ENCODE data around the gene MRNIP. TPM values are rescaled to one million over a fixed set of nuclear protein-coding genes. Genes with fewer than 3 reads are reported as not detected.

MRNIP gene
- total RNA-seq, 1 experiment from 2014 or later = 20.2 TPM

- no peak for DNase-seq
- H3K4me2 ChIP-seq (ENCODE audit: low read length) = no peak overlapping the region
- no peaks in the 10 kb centered on the region for H3F3A ChIP-seq (ENCODE audit: low read length, unreplicated experiment)
- no peaks in the 10 kb centered on the region for H3K27me3 ChIP-seq (ENCODE audit: low read length)
- H3K9ac ChIP-seq (ENCODE audit: low read length) = no peak overlapping the region
- H3K4me3 ChIP-seq (ENCODE audit: low read length) = no peak overlapping the region
- no peaks in the 10 kb centered on the region for H3K36me3 ChIP-seq (ENCODE audit: low read depth, low read length)
- H4K20me1 ChIP-seq (ENCODE audit: low read length) = no peaks in the 10 kb centered on the region; the same call in 1 of the 2 replicates
- no peaks in the 10 kb centered on the region for H3K9me3 ChIP-seq (ENCODE audit: low read length)
- H3K27ac ChIP-seq (ENCODE audit: low read length) = no peak overlapping the region
- peaks cover 15% of the 10 kb centered on the region for H3K4me1 ChIP-seq (ENCODE audit: insufficient read depth, low read length)
- POLR2A ChIA-PET (ENCODE audit: unreplicated experiment) = no interaction called here
- no peaks in the 10 kb centered on the region for H3K9me2 ChIP-seq (replicated peaks; ENCODE audit: low read length)
- TF ChIP-seq, protein P1, sequence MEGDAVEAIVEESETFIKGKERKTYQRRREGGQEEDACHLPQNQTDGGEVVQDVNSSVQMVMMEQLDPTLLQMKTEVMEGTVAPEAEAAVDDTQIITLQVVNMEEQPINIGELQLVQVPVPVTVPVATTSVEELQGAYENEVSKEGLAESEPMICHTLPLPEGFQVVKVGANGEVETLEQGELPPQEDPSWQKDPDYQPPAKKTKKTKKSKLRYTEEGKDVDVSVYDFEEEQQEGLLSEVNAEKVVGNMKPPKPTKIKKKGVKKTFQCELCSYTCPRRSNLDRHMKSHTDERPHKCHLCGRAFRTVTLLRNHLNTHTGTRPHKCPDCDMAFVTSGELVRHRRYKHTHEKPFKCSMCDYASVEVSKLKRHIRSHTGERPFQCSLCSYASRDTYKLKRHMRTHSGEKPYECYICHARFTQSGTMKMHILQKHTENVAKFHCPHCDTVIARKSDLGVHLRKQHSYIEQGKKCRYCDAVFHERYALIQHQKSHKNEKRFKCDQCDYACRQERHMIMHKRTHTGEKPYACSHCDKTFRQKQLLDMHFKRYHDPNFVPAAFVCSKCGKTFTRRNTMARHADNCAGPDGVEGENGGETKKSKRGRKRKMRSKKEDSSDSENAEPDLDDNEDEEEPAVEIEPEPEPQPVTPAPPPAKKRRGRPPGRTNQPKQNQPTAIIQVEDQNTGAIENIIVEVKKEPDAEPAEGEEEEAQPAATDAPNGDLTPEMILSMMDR (conservative IDR thresholded peaks at IDR 0.05; ENCODE audit: low read depth, low read length) = no peak
- no peak for TF ChIP-seq EZH2 (IDR thresholded peaks at IDR 0.05; ENCODE audit: low read length, unreplicated experiment)
- CTCF ChIA-PET = no interaction called here
- intact Hi-C loops (cut with micrococcal nuclease) = no loop called here
- BruUV-seq (replicated peaks) = no TSS peak
- no peak overlapping the region for H2AFZ ChIP-seq (ENCODE audit: low read length)
- H3K79me2 ChIP-seq (ENCODE audit: low read length) = peaks cover 9% of the 10 kb centered on the region
- ATAC-seq = no peak
These were observed 60.9 kb downstream of the MRNIP start for GRCh38 chr5:179797741-179798140.

- DNase-seq (no peak), ATAC-seq (no peak)
- Histone ChIP-seq H3K79me2 (ENCODE audit: low read length) (peaks cover 3% of the 10 kb centered on the region), H3K27ac (ENCODE audit: low read length) (no peak overlapping the region), H3F3A (ENCODE audit: low read length, unreplicated experiment) (no peaks in the 10 kb centered on the region), H4K20me1 (ENCODE audit: low read length) (no peaks in the 10 kb centered on the region), H3K27me3 (ENCODE audit: low read length) (no peaks in the 10 kb centered on the region), H3K4me1 (ENCODE audit: insufficient read depth, low read length) (peaks cover 8% of the 10 kb centered on the region; the same call in 1 of the 2 replicates), H3K4me2 (ENCODE audit: low read length) (peak overlapping the region; percentile 75), H2AFZ (ENCODE audit: low read length) (no peak overlapping the region), H3K9me2 (replicated peaks; ENCODE audit: low read length) (no peaks in the 10 kb centered on the region), H3K36me3 (ENCODE audit: low read depth, low read length) (no peaks in the 10 kb centered on the region), H3K9ac (ENCODE audit: low read length) (no peak overlapping the region), H3K4me3 (ENCODE audit: low read length) (peak overlapping the region; percentile 76; the same call in 1 of the 2 replicates), H3K9me3 (ENCODE audit: low read length) (no peaks in the 10 kb centered on the region)
- TF ChIP-seq EZH2phosphoT487 (IDR thresholded peaks at IDR 0.05; ENCODE audit: borderline replicate concordance, low read length) (no peak), EZH2 (IDR thresholded peaks at IDR 0.05; ENCODE audit: low read length, unreplicated experiment) (no peak)
- TF ChIP-seq, protein P1 (conservative IDR thresholded peaks at IDR 0.05; ENCODE audit: low read depth, low read length) = no peak
- CTCF ChIA-PET = no interaction called here
- BruUV-seq (replicated peaks) = TSS peak; percentile 74
- POLR2A ChIA-PET (ENCODE audit: unreplicated experiment) = no interaction called here
- intact Hi-C loops (cut with micrococcal nuclease) = loop anchor here (1.0 kb wide), 1 partner anchor 34 kb away; no protein-coding TSS in a partner anchor
These were observed 61.6 kb downstream of the MRNIP start for GRCh38 chr5:179796877-179797608.
